ENCODE results near the gene RCBTB1. TPM values are rescaled to one million over a fixed set of nuclear protein-coding genes. Genes with fewer than 3 reads are reported as not detected.
A peak's percentile ranks its signal among the peaks of the same experiment; 100 is the strongest.
"Not testable (repeated sequence)": the region's sequence is repeated elsewhere in the genome, so short reads cannot be mapped to it uniquely, and the experiment has no call there.

RCBTB1 gene
- total and polyA plus RNA-seq, 5 donors from 2014 or later = 13.1 to 46.0 (median 17.3) TPM

DNA sequence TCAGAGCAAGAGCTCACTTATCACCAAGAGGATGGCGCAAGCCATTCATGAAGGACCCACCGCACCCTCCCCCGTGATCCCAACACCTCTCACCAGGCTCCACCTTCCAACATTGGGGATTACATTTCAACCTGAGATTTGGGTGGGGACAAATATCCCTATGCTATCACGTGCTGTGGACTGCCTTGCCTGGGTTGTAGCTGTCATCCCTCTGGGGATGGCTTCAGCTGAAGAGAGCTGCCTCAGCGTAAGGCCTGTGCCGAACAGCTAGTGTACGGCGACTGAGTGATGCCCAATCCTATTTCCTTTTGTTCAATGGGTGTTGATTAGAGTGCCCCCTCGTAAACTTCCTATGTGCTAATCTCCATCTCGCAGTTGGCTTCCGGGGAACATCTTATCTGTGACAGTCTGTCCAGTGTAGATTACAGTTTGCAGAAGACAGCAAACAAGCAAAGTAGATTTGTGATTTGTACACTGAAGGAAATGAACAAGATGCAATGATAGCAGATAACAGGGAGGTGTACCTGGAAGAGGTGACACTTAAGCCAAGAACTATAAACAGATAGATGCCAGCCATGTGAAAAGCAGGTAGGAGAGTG lies 11.8 kb upstream of the RCBTB1 start:
- Mint-ChIP-seq H3K9me3 (peaks cover 0 to 2% (median 0%) of the 10 kb centered on the region in 7 donors), H3K27me3 (no peaks in the 10 kb centered on the region), H3K4me1 (peaks cover 0 to 2% (median 0%) of the 10 kb centered on the region in 4 donors), H3K27ac (no peak overlapping the region), H3K4me3 (no peak overlapping the region), H3K36me3 (peaks cover 3% of the 10 kb centered on the region)
- Histone ChIP-seq H3K9me3 (ENCODE audit: control insufficient read depth in 2 of 2, low read length in 2 of 2) (no peaks in the 10 kb centered on the region), H3K4me3 (ENCODE audit: low read depth, low read length) (no peak overlapping the region), H3K27me3 (ENCODE audit: control insufficient read depth, insufficient read depth, low read length) (no peaks in the 10 kb centered on the region), H3K27ac (ENCODE audit: insufficient read depth, low read length, poor library complexity, severe bottlenecking) (no peak overlapping the region), H3K4me1 (ENCODE audit: control insufficient read depth, insufficient read depth, low read length, poor library complexity, severe bottlenecking) (no peaks in the 10 kb centered on the region), H3K36me3 (ENCODE audit: control insufficient read depth, insufficient read depth, low read length) (no peaks in the 10 kb centered on the region)
- DNase-seq = no peak
- ATAC-seq (ENCODE audit: low read depth in 2 of 2) = no peak

DNA sequence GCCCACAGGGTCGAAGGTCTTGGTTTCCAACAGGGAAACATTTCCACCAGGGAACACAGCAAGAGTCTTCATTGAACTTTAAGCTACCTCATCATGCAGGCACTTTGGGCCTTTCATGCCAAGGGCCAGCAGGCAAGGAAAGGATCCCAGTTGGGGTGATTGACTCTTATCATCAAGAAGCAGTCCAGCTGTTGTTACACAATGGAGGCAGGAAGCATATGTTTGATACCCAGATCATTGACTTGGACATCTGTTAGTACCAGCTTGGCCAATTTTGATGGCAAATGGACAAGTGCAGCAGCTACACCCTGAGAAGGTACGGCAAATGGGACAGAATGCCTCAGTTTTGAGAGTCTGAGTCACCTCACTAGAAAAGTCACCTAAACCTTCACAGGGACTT lies 10.9 kb upstream of the RCBTB1 start:
- Histone ChIP-seq H3K4me1 (ENCODE audit: control insufficient read depth, insufficient read depth, low read length, poor library complexity, severe bottlenecking) (no peaks in the 10 kb centered on the region), H3K27ac (ENCODE audit: insufficient read depth, low read length, poor library complexity, severe bottlenecking) (no peak overlapping the region), H3K27me3 (ENCODE audit: control insufficient read depth, insufficient read depth, low read length) (no peaks in the 10 kb centered on the region), H3K36me3 (ENCODE audit: control insufficient read depth, insufficient read depth, low read length) (no peaks in the 10 kb centered on the region), H3K4me3 (ENCODE audit: low read depth, low read length) (no peak overlapping the region), H3K9me3 (ENCODE audit: control insufficient read depth in 2 of 2, low read length in 2 of 2) (no peaks in the 10 kb centered on the region)
- Mint-ChIP-seq H3K36me3 (peaks cover 3% of the 10 kb centered on the region), H3K27ac (no peak overlapping the region), H3K9me3 (peaks cover 0 to 2% (median 0%) of the 10 kb centered on the region in 7 donors), H3K4me1 (peaks cover 0 to 2% (median 0%) of the 10 kb centered on the region in 4 donors), H3K27me3 (no peaks in the 10 kb centered on the region), H3K4me3 (no peak overlapping the region)
- no peak for ATAC-seq (ENCODE audit: low read depth in 2 of 2)
- no peak for DNase-seq

DNA sequence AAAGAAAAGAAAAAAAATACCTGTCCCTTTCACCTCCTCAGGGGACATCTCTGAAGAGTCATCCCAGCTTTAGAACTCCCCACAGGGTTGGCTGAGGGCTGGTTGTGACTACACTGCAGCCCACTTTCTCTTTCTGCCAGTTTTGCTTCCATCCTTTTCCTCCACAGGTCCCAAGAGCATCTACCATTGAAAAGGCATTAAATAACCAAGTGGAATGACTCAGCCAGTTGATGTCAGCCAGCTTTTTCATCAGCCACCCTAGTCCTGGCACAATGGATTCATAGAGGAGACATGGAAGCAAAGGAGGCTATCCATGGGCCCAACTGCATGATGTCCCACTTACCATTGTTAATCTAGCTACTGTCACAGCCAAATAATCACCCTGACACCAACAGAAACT lies 9.2 kb upstream of the RCBTB1 start:
- Histone ChIP-seq H3K4me3 (ENCODE audit: low read depth, low read length) (no peak overlapping the region), H3K4me1 (ENCODE audit: control insufficient read depth, insufficient read depth, low read length, poor library complexity, severe bottlenecking) (no peaks in the 10 kb centered on the region), H3K9me3 (ENCODE audit: control insufficient read depth in 2 of 2, low read length in 2 of 2) (no peaks in the 10 kb centered on the region), H3K27me3 (ENCODE audit: control insufficient read depth, insufficient read depth, low read length) (no peaks in the 10 kb centered on the region), H3K27ac (ENCODE audit: insufficient read depth, low read length, poor library complexity, severe bottlenecking) (no peak overlapping the region), H3K36me3 (ENCODE audit: control insufficient read depth, insufficient read depth, low read length) (no peaks in the 10 kb centered on the region)
- ATAC-seq (ENCODE audit: low read depth in 2 of 2) = no peak
- no peak for DNase-seq
- H3K36me3 Mint-ChIP-seq = peaks cover 3% of the 10 kb centered on the region
- no peak overlapping the region for H3K4me3 Mint-ChIP-seq
- H3K27me3 Mint-ChIP-seq = no peaks in the 10 kb centered on the region
- H3K27ac Mint-ChIP-seq = no peak overlapping the region
- H3K9me3 Mint-ChIP-seq = peaks cover 0 to 2% (median 0%) of the 10 kb centered on the region in 7 donors
- H3K4me1 Mint-ChIP-seq = peaks cover 0 to 2% (median 0%) of the 10 kb centered on the region in 4 donors

DNA sequence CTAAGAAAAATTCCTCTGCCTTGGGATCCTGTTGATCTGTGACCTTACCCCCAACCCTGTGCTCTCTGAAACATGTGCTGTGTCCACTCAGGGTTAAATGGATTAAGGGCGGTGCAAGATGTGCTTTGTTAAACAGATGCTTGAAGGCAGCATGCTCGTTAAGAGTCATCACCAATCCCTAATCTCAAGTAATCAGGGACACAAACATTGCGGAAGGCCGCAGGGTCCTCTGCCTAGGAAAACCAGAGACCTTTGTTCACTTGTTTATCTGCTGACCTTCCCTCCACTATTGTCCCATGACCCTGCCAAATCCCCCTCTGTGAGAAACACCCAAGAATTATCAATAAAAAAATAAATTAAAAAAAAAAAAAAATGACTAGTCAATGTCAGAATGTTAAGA lies 8.5 kb upstream of the RCBTB1 start:
- DNase-seq; H3K9me3 ChIP-seq (ENCODE audit: control insufficient read depth in 2 of 2, low read length in 2 of 2); H3K27me3 Mint-ChIP-seq; H3K4me3 ChIP-seq (ENCODE audit: low read depth, low read length); H3K27ac Mint-ChIP-seq; H3K27me3 ChIP-seq (ENCODE audit: control insufficient read depth, insufficient read depth, low read length); H3K27ac ChIP-seq (ENCODE audit: insufficient read depth, low read length, poor library complexity, severe bottlenecking); H3K4me1 Mint-ChIP-seq; H3K4me1 ChIP-seq (ENCODE audit: control insufficient read depth, insufficient read depth, low read length, poor library complexity, severe bottlenecking); ATAC-seq (ENCODE audit: low read depth in 2 of 2); H3K36me3 Mint-ChIP-seq; H3K9me3 Mint-ChIP-seq; H3K36me3 ChIP-seq (ENCODE audit: control insufficient read depth, insufficient read depth, low read length); H3K4me3 Mint-ChIP-seq: not testable (repeated sequence)

DNA sequence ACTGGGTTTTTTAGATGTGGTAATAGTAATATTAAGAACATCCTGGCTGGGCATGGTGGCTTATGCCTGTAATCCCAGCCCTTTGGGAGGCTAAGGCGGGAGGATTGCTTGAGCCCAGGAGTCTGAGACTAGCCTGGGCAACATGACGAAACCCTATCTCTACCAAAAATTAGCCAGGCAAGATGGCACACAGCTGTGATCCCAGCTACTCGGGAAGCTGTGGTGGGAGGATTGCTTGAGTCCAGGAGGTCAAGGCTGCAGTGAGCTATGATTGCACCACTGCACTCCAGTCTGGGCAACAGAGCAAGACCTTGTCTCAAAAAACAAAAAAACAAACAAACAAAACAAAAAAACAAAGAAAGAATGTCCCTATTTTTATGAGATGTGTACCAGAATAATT lies 5.4 kb upstream of the RCBTB1 start:
- ATAC-seq (ENCODE audit: low read depth in 2 of 2); H3K27me3 ChIP-seq (ENCODE audit: control insufficient read depth, insufficient read depth, low read length); H3K27ac ChIP-seq (ENCODE audit: insufficient read depth, low read length, poor library complexity, severe bottlenecking); H3K4me3 ChIP-seq (ENCODE audit: low read depth, low read length); H3K36me3 ChIP-seq (ENCODE audit: control insufficient read depth, insufficient read depth, low read length); DNase-seq; H3K9me3 Mint-ChIP-seq; H3K4me1 ChIP-seq (ENCODE audit: control insufficient read depth, insufficient read depth, low read length, poor library complexity, severe bottlenecking); H3K4me3 Mint-ChIP-seq; H3K27me3 Mint-ChIP-seq; H3K27ac Mint-ChIP-seq; H3K9me3 ChIP-seq (ENCODE audit: control insufficient read depth in 2 of 2, low read length in 2 of 2); H3K36me3 Mint-ChIP-seq: not testable (repeated sequence)
- peaks cover 0 to 11% (median 9%) of the 10 kb centered on the region in 4 donors for H3K4me1 Mint-ChIP-seq

DNA sequence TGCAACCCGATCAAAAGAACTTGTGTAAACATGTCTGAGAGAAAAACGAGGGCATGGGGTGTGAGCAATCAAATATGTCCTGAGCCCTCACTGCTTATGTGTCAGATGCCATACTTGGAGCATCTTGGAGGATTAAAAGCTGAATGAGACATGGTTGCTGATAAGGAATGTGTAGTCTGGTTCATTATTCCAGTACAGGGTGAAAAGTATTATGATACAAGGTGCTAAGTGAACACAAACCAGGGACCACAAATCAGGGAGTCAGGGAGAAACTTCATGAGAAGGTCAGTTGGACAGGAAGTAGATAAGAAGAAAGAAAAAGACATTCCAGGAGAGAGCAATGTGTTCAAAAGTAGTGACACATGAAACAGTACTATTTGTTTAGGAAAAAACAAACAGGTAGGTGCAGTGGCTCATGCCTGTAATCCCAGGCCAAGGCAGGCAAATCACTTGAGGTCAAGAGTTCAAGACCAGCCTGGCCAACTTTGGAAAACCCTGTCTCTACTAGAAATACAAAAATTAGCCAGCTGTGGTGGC lies 2.0 kb upstream of the RCBTB1 start:
- Histone ChIP-seq H3K36me3 (ENCODE audit: control insufficient read depth, insufficient read depth, low read length) (no peaks in the 10 kb centered on the region), H3K4me1 (ENCODE audit: control insufficient read depth, insufficient read depth, low read length, poor library complexity, severe bottlenecking) (peaks cover 24% of the 10 kb centered on the region), H3K9me3 (ENCODE audit: control insufficient read depth in 2 of 2, low read length in 2 of 2) (no peaks in the 10 kb centered on the region), H3K27me3 (ENCODE audit: control insufficient read depth, insufficient read depth, low read length) (no peaks in the 10 kb centered on the region), H3K27ac (ENCODE audit: insufficient read depth, low read length, poor library complexity, severe bottlenecking) (no peak overlapping the region), H3K4me3 (ENCODE audit: low read depth, low read length) (no peak overlapping the region)
- H3K4me1 Mint-ChIP-seq = peaks cover 6 to 38% (median 26%) of the 10 kb centered on the region in 4 donors
- H3K27ac Mint-ChIP-seq = no peak overlapping the region
- DNase-seq (no peak), ATAC-seq (ENCODE audit: low read depth in 2 of 2) (no peak)
- H3K4me3 Mint-ChIP-seq = peak overlapping the region in 2 of 4 donors; percentile 90 to 95
- H3K9me3 Mint-ChIP-seq = no peaks in the 10 kb centered on the region
- H3K27me3 Mint-ChIP-seq = no peaks in the 10 kb centered on the region
- peaks cover 6% of the 10 kb centered on the region for H3K36me3 Mint-ChIP-seq

DNA sequence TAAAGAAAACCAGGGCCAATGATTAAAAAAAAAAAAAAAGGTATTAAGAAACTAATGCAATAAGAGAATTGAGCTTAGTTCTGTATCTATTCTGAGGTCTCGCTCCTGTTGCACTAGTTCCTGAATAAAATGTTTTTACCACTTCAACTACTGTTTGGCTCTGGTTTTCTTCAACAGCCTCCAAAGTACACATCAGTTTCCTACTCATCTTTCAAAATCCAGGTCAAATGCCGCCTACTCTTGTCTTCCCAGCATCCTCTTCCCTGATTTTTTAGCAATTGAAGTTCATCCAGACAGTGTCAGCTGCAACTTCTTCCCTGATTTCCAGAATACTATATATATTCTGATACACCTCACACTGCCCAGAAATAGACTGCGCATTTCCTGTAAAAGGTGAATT lies 1.4 kb upstream of the RCBTB1 start:
- Mint-ChIP-seq H3K9me3 (no peaks in the 10 kb centered on the region), H3K27me3 (no peaks in the 10 kb centered on the region), H3K27ac (peak overlapping the region; percentile 77 to 90 (median 88)), H3K36me3 (peaks cover 9% of the 10 kb centered on the region), H3K4me3 (peak overlapping the region; percentile 82 to 95 (median 88)), H3K4me1 (peaks cover 9 to 42% (median 29%) of the 10 kb centered on the region in 4 donors)
- Histone ChIP-seq H3K27me3 (ENCODE audit: control insufficient read depth, insufficient read depth, low read length) (no peaks in the 10 kb centered on the region), H3K4me3 (ENCODE audit: low read depth, low read length) (no peak overlapping the region), H3K27ac (ENCODE audit: insufficient read depth, low read length, poor library complexity, severe bottlenecking) (no peak overlapping the region), H3K4me1 (ENCODE audit: control insufficient read depth, insufficient read depth, low read length, poor library complexity, severe bottlenecking) (peaks cover 24% of the 10 kb centered on the region), H3K36me3 (ENCODE audit: control insufficient read depth, insufficient read depth, low read length) (peaks cover 3% of the 10 kb centered on the region), H3K9me3 (ENCODE audit: control insufficient read depth in 2 of 2, low read length in 2 of 2) (no peaks in the 10 kb centered on the region)
- DNase-seq (no peak), ATAC-seq (ENCODE audit: low read depth in 2 of 2) (no peak)

DNA sequence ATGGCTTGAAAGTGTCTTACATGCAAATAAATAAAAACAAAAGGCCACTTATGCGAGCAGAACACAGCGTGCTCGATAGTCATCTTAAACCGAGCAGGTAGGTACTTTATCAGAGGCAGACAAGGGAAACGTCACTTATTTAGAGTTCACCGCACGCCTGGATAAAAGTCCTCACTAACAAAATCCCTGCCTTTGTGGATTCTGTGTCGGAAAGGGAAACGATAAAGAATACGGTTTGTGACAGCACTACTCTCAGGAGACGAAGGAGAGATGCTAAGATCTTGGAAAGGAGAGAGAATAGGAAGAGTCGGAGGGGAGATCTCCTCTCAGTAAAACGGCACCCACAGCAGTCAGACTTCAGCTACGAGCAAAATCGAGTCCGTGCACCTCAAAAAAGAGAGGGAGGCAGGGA lies 581 bp downstream of the RCBTB1 start:
- H3K4me1 Mint-ChIP-seq = peaks cover 20 to 54% (median 40%) of the 10 kb centered on the region in 4 donors

More for the DNA sequence above, 581 bp downstream of the RCBTB1 start:
- peaks cover 28% of the 10 kb centered on the region for H3K36me3 Mint-ChIP-seq
- Histone ChIP-seq H3K27ac (ENCODE audit: insufficient read depth, low read length, poor library complexity, severe bottlenecking) (peak overlapping the region; percentile 73), H3K9me3 (ENCODE audit: control insufficient read depth in 2 of 2, low read length in 2 of 2) (no peaks in the 10 kb centered on the region), H3K4me3 (ENCODE audit: low read depth, low read length) (peak overlapping the region; percentile 98), H3K27me3 (ENCODE audit: control insufficient read depth, insufficient read depth, low read length) (no peaks in the 10 kb centered on the region), H3K36me3 (ENCODE audit: control insufficient read depth, insufficient read depth, low read length) (peaks cover 15% of the 10 kb centered on the region), H3K4me1 (ENCODE audit: control insufficient read depth, insufficient read depth, low read length, poor library complexity, severe bottlenecking) (peaks cover 24% of the 10 kb centered on the region)
- no peaks in the 10 kb centered on the region for H3K9me3 Mint-ChIP-seq
- ATAC-seq (ENCODE audit: low read depth in 2 of 2) (peak; percentile 6 to 13), DNase-seq (peak in 1 of 3 donors; percentile 44)
- peak overlapping the region; percentile 38 to 97 (median 84) for H3K27ac Mint-ChIP-seq
- H3K27me3 Mint-ChIP-seq = no peaks in the 10 kb centered on the region
- peak overlapping the region; percentile 88 to 99 (median 94) for H3K4me3 Mint-ChIP-seq

All from CD4-positive, CD25-positive, alpha-beta regulatory T cell (primary cell).